ENCODE measurements around the gene PTK7.

- TF ChIP-seq, protein P1, sequence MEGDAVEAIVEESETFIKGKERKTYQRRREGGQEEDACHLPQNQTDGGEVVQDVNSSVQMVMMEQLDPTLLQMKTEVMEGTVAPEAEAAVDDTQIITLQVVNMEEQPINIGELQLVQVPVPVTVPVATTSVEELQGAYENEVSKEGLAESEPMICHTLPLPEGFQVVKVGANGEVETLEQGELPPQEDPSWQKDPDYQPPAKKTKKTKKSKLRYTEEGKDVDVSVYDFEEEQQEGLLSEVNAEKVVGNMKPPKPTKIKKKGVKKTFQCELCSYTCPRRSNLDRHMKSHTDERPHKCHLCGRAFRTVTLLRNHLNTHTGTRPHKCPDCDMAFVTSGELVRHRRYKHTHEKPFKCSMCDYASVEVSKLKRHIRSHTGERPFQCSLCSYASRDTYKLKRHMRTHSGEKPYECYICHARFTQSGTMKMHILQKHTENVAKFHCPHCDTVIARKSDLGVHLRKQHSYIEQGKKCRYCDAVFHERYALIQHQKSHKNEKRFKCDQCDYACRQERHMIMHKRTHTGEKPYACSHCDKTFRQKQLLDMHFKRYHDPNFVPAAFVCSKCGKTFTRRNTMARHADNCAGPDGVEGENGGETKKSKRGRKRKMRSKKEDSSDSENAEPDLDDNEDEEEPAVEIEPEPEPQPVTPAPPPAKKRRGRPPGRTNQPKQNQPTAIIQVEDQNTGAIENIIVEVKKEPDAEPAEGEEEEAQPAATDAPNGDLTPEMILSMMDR (conservative IDR thresholded peaks at IDR 0.05; ENCODE audit: low read length) = no peak
- no peak for TF ChIP-seq EZH2phosphoT487 (IDR thresholded peaks at IDR 0.05; ENCODE audit: borderline replicate concordance, low read depth, low read length)
Observed at GRCh38 chr6:43180985-43181384, 104.9 kb downstream of the PTK7 start.

All from OCI-LY7 (cell line).